GM12878 (cell line): ENCODE measurements around the gene AKR1C1. TPM values are rescaled to one million over a fixed set of nuclear protein-coding genes. Genes with fewer than 3 reads are reported as not detected.
"Not testable (repeated sequence)": the region's sequence is repeated elsewhere in the genome, so short reads cannot be mapped to it uniquely, and the experiment has no call there.

Experiments used
- ATAC-seq: fragments of 200-7000 bp; cut with Tn5 transposase; 3 replicates; pipeline ENCODE4 v1.9.1; 2020; ENCODE audit warnings: mild to moderate bottlenecking, moderate library complexity
- BruUV-seq: library from RNA; stranded (reverse); fragments of 400-500 nt; replicated peaks from 2 replicates; lab custom pipeline; 2021; lab: Mats Ljungman, UMichigan
- CTCF ChIA-PET: fragments of 300-600 bp; sonication (Branson Sonifier 250); formaldehyde crosslinking; extraction: SDS; loops from one replicate; lab custom pipeline; 2021; ENCODE audit warnings: inconsistent platforms; lab: Yijun Ruan, JAX
- POLR2A ChIA-PET: fragments of 350-600 bp; formaldehyde crosslinking; extraction: SDS; loops from one replicate; lab custom pipeline; 2021; ENCODE audit warnings: inconsistent platforms; lab: Charles Lee
- RAD21 ChIA-PET: fragments of 300-600 bp; sonication (Branson Sonifier 250); formaldehyde crosslinking; loops from one replicate; lab custom pipeline; 2023; ENCODE audit warnings: antibody characterized with exemption; ENCODE audit not compliant: unreplicated experiment; lab: Charles Lee
- SMC1A ChIA-PET: fragments of 300-600 bp; sonication (Branson Sonifier 250); formaldehyde crosslinking; loops from one replicate; lab custom pipeline; 2023; ENCODE audit not compliant: unreplicated experiment, uncharacterized antibody; lab: Charles Lee
- DNase-seq: peaks from one replicate; pipeline ENCODE4 v3.0.0-alpha.2; 2011; ENCODE audit warnings: low read depth, low spot score
- FAIRE-seq: peaks from 3 replicates; lab custom pipeline; 2011; peaks lifted over from hg19 to GRCh38; lab: Jason Lieb, UNC
- H2AFZ ChIP-seq: 2 replicates; pipeline ENCODE4 v1.6.0; 2011; ENCODE audit warnings: low read depth, low read length, control low read depth; ENCODE audit not compliant: control insufficient read depth
- H3K27ac ChIP-seq: 2 replicates; pipeline ENCODE4 v1.5.1; 2011; ENCODE audit warnings: control low read depth; ENCODE audit not compliant: control insufficient read depth, insufficient read depth
- H3K27me3 ChIP-seq, 2 experiments: replicated peaks in 1 of 2; 2 replicates each; pipeline versions ENCODE4 v1.6.0 to v1.6.1; 2011; ENCODE audit warnings: low read length in 1 of 2; ENCODE audit not compliant: control insufficient read depth in 2 of 2, insufficient read depth in 2 of 2
- H3K36me3 ChIP-seq, 2 experiments: 2 replicates each; pipeline ENCODE4 v1.5.1; 2011; ENCODE audit warnings: low read length in 1 of 2; ENCODE audit not compliant: control insufficient read depth in 2 of 2, insufficient read depth in 2 of 2
- H3K4me1 ChIP-seq: 2 replicates; pipeline ENCODE4 v1.6.1; 2011; ENCODE audit warnings: mild to moderate bottlenecking, low read length, moderate library complexity, mixed read lengths; ENCODE audit not compliant: control insufficient read depth, insufficient read depth
- H3K4me2 ChIP-seq: 2 replicates; pipeline ENCODE4 v1.6.0; 2011; ENCODE audit warnings: control low read depth; ENCODE audit not compliant: control insufficient read depth, insufficient read depth
- H3K4me3 ChIP-seq: fragments of 200-600 bp; sonication (generic); 2 replicates; pipeline ENCODE4 v1.5.1; 2016
- H3K79me2 ChIP-seq: 2 replicates; pipeline ENCODE4 v1.6.0; 2011; ENCODE audit warnings: low read length; ENCODE audit not compliant: control insufficient read depth, insufficient read depth
- H3K9ac ChIP-seq: 2 replicates; pipeline ENCODE4 v1.8.0; 2011; ENCODE audit warnings: low read length, control low read depth, mixed read lengths; ENCODE audit not compliant: control insufficient read depth, insufficient read depth
- H3K9me3 ChIP-seq: replicated peaks from 3 replicates; pipeline ENCODE4 v1.5.1; 2011; ENCODE audit warnings: mild to moderate bottlenecking, low read length; ENCODE audit not compliant: control insufficient read depth, insufficient read depth
- H4K20me1 ChIP-seq: 2 replicates; pipeline ENCODE4 v1.6.0; 2011; ENCODE audit not compliant: control insufficient read depth, insufficient read depth
- NFYB ChIP-seq: IDR thresholded peaks from 2 replicates; pipeline ENCODE4 v1.6.1; 2011; ENCODE audit warnings: low read depth, mild to moderate bottlenecking, low read length, improper control_type of control experiment, moderate library complexity; ENCODE audit not compliant: insufficient read depth
- SREBF2 ChIP-seq: IDR thresholded peaks from 2 replicates; pipeline ENCODE4 v1.6.1; 2012; ENCODE audit warnings: mild to moderate bottlenecking, low read length
- WGBS: methylation state at CpG from one replicate; pipeline ENCODE4 v1.1.6; 2016; ENCODE audit warnings: low lambda C conversion rate; ENCODE audit not compliant: insufficient replicate concordance, insufficient coverage; ENCODE audit errors: missing lambda C conversion rate; 5-methylcytosine and 5-hydroxymethylcytosine counted together
- in situ Hi-C: fragments of 300-500 bp; cut with MboI; formaldehyde crosslinking; loops from 9 replicates; pipeline ENCODE4 v1.14.3; 2018; ENCODE audit warnings: mixed read lengths
- intact Hi-C: fragments of 100-400 bp; cut with micrococcal nuclease; formaldehyde crosslinking; loops from one replicate; pipeline ENCODE4 v1.14.2; 2022; ENCODE audit not compliant: unreplicated experiment
- polyA plus RNA-seq, 11 experiments: library from polyadenylated mRNA; depleted of rRNA in 4 of 11; unstranded in 6 of 11; stranded (reverse) in 5 of 11; fragments of >200 nt; fragmentation: Nextera tagmentation in 4 of 11; fragmentation: Illumina TruSeq in 1 of 11; extraction: Ambion mirVana in 4 of 11; extraction: Trizol in 1 of 11; gene quantifications; 1 replicate in 1 of 11; 2 replicates in 10 of 11; pipeline versions ENCODE4 v1.2.1 to v1.2.3, GENCODE V29; 2011 to 2016; ENCODE audit warnings: inconsistent platforms in 2 of 11, missing spikeins in 2 of 11, low read depth in 1 of 11
- total RNA-seq, 4 experiments: library from RNA; depleted of rRNA in 3 of 4; stranded (reverse); fragments of >200 nt in 3 of 4; fragmentation: Illumina TruSeq in 1 of 4; extraction: Trizol in 1 of 4; gene quantifications; 2 replicates each; pipeline versions ENCODE4 v1.2.1 to v1.2.3, GENCODE V29; 2013 to 2021

Gene AKR1C1
- total and polyA plus RNA-seq, 10 of the 15 experiments (the other 5 are each of a cell fraction or from before 2014, with no cell fraction given): 0.05 to 1.2 (median 0.35) TPM; not detected in 6

GRCh38 chr10:5018134-5018533 lies 54.9 kb downstream of the AKR1C1 start (continued):
- TF ChIP-seq NFYB: no peak
- no peak for TF ChIP-seq SREBF2

- FAIRE-seq, CTCF ChIA-PET, H3K4me1 ChIP-seq, intact Hi-C loops, H2AFZ ChIP-seq, ATAC-seq, DNase-seq, H3K4me3 ChIP-seq, H3K79me2 ChIP-seq, H3K36me3 ChIP-seq, RAD21 ChIA-PET, H4K20me1 ChIP-seq, H3K9me3 ChIP-seq, POLR2A ChIA-PET, in situ Hi-C loops, H3K27ac ChIP-seq, H3K9ac ChIP-seq, H3K27me3 ChIP-seq, H3K4me2 ChIP-seq, BruUV-seq: not testable (repeated sequence)
- SMC1A ChIA-PET: interaction anchor here (0.7 kb wide), 1 partner anchor 311 kb away, joined by 3 read pairs; no protein-coding TSS in a partner anchor
- 13% methylated on average over 3 of the region's 3 CpGs for WGBS
These were observed 55.6 kb downstream of the AKR1C1 start for GRCh38 chr10:5018671-5019277.

GRCh38 chr10:5019770-5020612 lies 56.8 kb downstream of the AKR1C1 start:
- H3K27me3 ChIP-seq, H3K9ac ChIP-seq, ATAC-seq, SMC1A ChIA-PET, CTCF ChIA-PET, BruUV-seq, H3K4me1 ChIP-seq, H3K4me3 ChIP-seq, H4K20me1 ChIP-seq, H3K9me3 ChIP-seq, H3K36me3 ChIP-seq, H3K27ac ChIP-seq, RAD21 ChIA-PET, intact Hi-C loops, in situ Hi-C loops, H2AFZ ChIP-seq, H3K79me2 ChIP-seq, DNase-seq, FAIRE-seq, H3K4me2 ChIP-seq, POLR2A ChIA-PET: not testable (repeated sequence)
- WGBS: 27% methylated on average over 6 of the region's 6 CpGs

- DNase-seq, H3K79me2 ChIP-seq, H3K9ac ChIP-seq, H3K4me1 ChIP-seq, RAD21 ChIA-PET, H3K4me3 ChIP-seq, H2AFZ ChIP-seq, FAIRE-seq, SMC1A ChIA-PET, ATAC-seq, H3K9me3 ChIP-seq, H3K4me2 ChIP-seq, intact Hi-C loops, H3K36me3 ChIP-seq, H3K27me3 ChIP-seq, H3K27ac ChIP-seq, POLR2A ChIA-PET, H4K20me1 ChIP-seq, in situ Hi-C loops, BruUV-seq: not testable (repeated sequence)
- CTCF ChIA-PET: interaction anchor here (1.1 kb wide), 1 partner anchor 13 kb away, joined by 3 read pairs; no protein-coding TSS in a partner anchor
- WGBS: 23% methylated on average over 9 of the region's 10 CpGs
These were observed 58.5 kb downstream of the AKR1C1 start for GRCh38 chr10:5021624-5022290.
